HG03064 (cell line): ENCODE measurements around the gene S1PR3.

Source experiments
- ATAC-seq: cut with Tn5 transposase; IDR thresholded peaks from one replicate; pipeline ENCODE4 v1.9.1; 2021; ENCODE audit warnings: low read depth; ENCODE audit not compliant: unreplicated experiment

The S1PR3 gene

DNA sequence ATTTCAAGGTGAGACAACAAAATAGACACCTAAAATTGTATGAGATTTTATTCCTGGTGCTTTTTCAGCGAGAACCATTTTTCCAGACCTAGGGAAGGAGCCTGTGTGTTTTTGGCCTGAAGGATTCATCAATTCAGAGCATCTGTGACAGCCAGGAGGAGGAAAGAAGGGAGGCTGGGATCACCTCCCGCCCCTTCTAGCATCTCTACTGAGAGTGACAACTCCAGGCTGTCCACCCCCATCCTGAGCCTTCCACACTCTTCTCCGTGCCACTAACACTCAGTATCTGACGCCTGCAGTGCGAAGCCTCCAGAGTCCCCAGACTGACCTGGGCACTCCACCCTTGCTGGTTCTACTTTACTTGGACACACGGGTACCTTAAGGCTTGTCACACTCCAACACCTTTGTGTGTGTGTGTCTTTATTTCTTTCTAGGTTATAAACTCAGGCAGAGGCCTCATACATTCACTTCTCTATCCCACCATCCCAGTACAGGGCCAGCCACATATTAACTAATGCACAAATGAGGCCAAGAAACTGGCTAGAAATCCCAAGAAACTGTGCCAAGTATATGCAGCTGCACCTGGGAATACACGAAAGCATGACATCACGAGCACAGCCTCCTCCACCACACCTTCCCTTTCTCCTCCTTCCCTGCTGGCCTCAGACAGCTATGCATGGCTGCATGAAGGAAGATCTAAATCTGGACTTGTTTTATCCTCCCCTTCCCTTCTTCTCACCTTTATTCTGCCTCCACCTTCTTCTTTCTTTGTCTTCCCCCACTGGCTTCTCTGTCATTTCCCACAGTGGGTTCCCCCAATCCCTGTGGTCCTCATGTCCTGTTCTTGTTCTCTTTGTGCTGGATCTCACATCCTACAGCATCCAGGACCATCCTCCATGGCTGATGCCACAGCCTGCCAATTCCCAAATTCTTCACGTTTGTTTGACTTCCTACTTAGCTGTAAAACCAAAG lies 16.0 kb downstream of the S1PR3 start:
- no peak for ATAC-seq

DNA sequence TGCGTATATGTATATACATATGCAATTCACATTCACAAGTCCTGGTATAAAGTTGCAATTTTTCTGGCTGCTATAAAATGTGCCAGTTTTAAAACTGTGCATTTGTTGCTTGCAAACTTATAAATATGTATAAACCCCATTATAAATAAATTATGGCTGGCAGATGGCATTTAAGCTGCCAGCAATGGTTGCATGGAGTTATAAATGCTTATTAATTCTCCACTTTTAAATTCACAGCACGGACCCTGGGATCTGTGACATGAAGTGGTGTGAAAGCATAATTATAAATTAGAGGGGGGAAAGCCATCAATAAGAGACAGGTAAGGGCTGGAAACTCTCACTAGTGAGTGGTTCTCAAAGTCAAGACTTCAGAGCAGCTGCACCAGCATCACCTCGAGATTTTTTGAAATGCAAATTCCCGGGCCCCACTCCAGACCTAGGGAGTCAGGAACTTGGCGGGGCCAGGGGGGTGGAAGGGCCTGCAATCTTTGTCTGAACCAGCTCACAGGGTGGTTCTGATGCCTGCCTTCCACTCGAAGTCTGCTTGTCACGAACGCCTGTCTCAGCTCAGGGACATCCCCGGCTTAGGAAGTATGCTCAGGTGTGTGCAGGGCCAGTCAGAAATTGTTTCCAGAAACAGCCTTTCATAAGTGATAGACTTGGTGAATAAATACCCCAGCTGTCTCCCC lies 16.9 kb downstream of the S1PR3 start:
- ATAC-seq, result no peak

DNA sequence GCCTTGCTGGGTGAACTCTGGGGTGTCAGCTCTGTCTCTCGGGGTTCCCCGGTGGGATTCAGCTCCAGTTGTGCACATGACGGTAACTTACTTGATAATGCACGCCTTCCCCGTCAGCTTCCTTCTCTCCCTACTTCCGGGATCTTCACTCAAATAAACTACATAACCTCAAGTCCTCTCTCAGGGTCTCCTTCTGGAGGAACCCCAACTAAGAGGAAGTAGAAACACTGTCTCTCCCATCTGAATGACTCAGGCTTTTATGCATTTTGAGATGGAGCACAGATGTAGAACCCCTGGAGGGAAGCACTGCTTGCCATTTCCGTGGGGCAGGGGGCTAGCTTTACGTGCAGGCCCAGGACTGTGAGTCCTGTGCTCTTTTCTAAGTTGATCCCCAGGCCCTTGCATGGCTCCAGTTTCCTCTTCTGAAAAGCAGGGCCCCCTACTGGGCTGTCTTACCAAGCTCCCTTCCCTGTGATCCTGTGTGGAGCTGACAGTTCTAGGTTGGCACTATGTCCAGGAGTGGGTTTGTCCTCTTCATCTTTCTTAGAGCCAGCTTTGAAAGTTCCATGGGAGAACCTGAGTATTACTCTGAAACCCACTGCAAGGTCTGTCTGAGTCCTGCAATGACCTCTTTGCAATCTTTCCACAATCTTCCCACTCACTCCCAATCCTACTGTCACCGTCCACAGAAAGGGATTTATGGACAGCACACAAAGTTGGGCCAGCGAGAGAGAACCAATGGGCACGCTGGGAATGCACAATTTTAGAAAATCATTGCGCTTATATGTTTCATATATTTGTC lies 17.7 kb downstream of the S1PR3 start:
- ATAC-seq, result no peak

DNA sequence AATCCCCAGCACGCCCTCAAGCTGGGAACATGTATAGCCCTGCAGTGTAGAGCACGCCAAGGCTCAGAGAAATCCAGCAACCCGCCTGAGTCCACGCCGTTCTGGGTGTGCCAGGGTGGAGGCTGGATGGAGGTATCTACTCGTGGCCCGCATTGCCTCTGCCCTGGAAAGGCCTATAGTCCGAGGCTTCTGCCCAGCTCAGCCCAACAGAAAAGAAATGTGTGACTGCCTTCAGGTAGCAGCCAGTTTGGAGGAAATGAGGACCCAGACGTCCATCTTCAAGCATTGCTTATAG lies 18.2 kb downstream of the S1PR3 start:
- ATAC-seq, result no peak

GRCh38 chr9:89010056-89010455 lies 18.8 kb downstream of the S1PR3 start:
- no peak for ATAC-seq

- no peak for ATAC-seq
Measured at GRCh38 chr9:89010526-89011111, 19.4 kb downstream of the S1PR3 start.

DNA sequence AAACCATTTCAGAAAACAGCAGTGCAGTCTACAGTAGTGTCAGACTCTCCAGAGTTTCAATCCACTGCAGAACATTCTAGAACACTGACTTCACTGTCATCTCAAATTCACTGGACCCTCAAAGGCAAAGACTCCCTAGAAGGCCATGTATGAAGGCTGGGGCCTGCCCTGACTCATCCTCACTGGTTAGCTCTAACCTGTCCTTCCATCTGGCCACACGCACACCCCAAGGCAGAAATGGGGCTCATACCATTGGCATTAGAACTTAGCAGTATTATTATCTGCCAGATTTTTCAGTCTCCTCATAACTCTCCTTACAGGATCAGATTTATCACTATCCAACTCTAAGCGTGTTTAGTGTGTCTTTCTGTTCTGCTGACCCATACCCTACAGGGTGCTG lies 20.4 kb downstream of the S1PR3 start:
- no peak for ATAC-seq

DNA sequence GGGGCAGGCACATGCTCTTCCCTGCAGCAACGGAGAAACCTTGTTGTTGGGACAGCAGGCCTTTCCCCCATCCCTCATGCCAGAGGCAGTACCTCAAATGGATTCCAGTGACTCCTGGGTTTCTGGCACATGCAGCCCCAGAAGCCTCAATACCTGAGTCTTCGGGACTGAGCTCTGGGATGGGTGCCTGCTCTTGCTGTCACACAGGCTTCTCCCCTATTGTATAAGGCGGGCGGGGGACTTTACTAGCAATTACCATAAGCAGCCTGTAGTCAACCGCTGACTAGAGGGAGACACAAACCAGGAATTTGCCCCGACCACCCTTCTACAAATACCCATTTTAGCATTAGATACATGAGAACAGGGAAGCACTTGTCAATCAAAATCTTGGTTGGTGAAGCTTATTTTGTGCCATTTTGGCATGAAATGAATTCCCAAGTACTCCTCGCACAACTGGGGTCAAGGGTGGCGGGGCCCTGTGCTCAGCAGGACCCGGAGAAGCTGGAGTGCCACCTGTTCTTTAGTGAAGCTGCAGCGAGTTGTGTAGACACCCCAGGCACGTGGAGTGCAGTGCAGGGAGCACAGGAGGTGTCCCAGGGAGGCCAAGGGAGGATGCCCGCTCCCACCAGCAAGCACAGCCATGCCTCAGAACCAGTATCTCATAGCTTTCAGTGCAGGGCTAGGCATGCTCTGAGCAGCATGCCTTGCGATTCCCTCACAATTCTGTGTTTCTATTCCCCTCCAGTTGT lies 21.2 kb downstream of the S1PR3 start:
- no peak for ATAC-seq

DNA sequence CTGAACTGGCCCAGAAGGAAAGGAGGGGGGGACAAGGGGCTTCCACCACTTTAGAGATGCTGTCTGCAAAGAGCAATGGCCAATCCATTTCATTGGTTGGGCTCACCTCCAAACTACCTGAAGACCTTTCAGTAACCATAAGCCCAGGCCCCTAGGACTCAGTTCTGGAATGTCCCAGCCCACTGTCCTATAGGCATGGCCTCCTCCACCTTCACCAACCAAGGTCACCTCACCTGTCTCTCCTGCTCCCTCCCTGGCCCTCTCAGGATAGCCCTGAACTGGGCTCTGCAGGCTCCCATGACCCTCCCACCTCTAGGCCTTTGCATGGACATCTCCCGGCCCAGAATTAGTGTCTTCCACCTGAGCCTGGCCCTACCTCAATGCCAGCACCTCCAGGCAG lies 22.4 kb downstream of the S1PR3 start:
- ATAC-seq, result no peak

DNA sequence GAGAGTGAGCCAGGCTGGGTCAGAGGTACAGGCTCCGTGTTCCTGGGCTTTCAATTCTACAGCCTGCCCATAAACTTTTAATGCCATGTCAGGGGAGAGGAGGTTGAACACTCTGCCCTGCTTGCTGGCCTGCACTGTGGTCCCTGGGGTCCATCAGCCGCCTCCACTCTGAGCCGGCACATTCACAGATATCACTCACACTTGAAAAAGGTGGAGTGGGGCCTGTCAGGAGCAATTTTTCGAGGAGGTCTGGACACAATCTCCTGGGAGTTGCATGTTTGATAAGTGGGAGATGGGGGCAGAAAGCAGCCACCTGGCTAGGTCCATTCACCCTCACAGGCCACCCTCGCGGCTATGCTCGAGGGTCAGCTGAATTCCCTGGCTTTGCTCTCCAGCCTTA lies 22.9 kb downstream of the S1PR3 start:
- ATAC-seq, result no peak

DNA sequence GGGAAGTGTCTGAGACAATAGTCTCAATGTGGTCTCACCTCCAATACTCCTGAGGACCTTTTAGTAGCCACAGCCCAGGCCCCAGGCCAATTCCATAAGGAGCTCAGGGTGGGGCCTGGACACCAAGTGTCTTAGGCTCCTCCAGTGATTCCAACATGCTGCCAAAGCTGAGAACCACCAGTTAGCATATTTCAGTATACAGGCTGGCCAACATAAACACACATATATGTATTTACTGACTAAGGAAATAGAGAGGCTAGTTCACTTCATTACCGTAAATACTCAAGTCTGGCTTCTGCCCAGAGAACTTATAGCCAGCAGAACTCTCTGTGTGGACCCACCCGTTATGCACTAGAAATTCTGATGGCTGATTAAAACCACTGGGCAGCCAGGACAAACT lies 24.1 kb downstream of the S1PR3 start:
- ATAC-seq, result no peak

- ATAC-seq, result no peak
Measured at GRCh38 chr9:89020754-89021153, 29.5 kb downstream of the S1PR3 start.

DNA sequence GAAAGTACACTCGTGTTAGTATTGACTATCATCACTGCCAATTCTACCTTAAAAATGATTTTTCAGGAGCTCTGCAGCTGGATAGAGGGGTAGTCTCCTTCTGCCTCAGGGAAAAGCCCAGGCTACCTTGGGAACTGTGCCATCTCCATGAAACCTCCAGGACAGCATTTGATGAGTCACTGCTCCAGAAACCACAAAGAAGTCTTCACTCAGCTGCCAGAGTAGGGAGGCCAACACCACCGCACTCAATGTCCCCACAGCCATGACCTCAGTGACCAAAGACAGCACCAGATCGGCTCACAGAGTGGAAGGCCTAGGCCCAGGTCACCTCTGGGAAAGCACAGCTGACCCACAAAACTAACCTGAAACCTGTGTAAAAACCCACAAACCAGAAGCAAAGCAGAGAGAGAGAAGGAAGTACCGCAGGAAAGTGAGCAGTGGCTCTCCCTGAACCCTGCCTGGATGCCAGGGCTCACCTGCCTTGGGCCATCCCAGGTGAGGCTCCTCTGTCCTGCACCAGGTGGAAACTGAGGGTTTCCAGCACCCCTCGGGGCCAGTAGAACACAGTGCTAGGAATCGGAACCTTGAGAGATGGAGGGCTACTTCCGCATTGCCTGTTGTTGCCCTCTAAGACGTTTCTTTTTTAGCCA lies 30.0 kb downstream of the S1PR3 start:
- no peak for ATAC-seq

DNA sequence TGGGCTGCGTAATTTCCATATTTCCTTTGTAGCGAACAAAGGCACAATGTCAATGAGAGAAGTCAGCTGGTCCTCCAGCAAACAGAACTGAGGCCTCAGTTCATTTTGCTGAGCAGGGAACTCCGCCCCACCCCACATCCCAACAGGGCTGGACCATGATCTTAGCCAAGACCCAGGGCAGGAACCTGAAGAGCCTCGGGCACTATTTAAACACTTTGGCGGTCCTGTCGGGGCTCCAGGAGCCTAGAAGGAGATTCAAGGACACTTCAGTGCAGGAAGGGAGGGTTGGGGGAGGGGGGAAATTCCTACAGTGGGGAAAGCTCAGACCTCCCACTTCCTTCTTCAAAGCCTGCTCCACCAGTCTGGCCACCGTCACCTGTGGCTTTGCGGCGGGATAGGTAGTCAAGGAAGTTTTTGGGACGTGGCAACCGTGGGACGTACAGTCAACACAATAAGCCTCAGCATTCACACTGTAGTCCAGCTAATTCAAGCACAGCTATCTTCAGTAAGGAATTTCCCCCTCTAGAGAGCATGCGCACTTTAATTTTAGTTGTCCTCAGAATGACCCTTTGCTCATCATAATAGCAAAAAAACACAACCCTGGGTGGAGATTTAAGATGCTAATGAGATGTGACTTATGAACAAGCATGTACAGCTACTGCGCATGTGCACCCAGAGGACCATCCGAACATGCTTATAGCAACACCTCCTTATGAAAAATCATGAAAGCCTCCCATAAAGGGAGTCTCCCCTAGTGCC lies 30.9 kb downstream of the S1PR3 start:
- ATAC-seq, result no peak

DNA sequence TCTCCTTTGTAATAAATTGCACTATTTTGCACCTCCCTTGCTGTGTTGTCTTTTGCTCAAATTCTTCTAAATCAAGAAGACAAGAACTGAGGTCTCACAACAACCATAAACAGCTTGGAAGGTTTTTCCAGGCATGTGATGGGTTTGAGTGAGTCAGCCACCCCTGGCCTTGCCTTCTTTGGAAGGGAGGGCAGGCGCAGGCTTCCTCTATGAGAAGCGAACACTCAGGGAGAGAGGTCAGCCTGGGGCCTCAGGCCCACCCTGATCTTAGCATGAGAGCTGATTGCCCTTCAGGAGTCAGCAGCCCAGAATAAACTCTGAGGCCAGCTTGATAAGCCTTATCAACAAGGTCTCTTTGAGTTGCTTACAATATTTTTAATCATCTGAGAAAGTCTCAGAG lies 31.6 kb downstream of the S1PR3 start:
- ATAC-seq, result no peak

GRCh38 chr9:89023740-89024139 lies 32.5 kb downstream of the S1PR3 start:
- ATAC-seq, result no peak

- ATAC-seq, result no peak
Measured at GRCh38 chr9:89024727-89025126, 33.5 kb downstream of the S1PR3 start.

DNA sequence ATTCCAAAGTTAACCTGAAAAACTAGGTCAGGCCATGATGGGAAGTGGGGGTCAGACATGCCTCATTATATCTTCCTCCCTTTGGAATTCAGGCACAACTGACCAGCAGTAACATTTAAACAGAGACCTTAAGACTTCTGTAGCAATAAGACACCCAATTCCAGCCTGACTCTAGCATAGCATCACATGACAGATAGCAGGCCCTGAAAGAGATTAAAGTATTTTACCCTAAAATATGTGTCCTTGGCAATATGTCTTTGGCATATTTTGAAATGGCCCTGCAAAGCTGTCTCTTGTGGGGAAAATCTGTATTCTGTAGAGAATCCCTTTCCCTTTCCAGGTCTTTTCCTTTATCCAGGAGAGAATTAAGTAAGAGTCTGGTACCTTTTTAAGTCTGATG lies 34.3 kb downstream of the S1PR3 start:
- ATAC-seq, result no peak

- no peak for ATAC-seq
Measured at GRCh38 chr9:89026876-89027275, 35.6 kb downstream of the S1PR3 start.
